SJCRH30 (cell line): Measurements from ENCODE around the gene ZGRF1. TPM values are rescaled to one million over a fixed set of nuclear protein-coding genes. Genes with fewer than 3 reads are reported as not detected.
"Not testable (repeated sequence)": the region's sequence is repeated elsewhere in the genome, so short reads cannot be mapped to it uniquely, and the experiment has no call there.

Experiments
- DNase-seq, 2 experiments: peaks; one replicate each; pipeline ENCODE4 v3.0.0-alpha.2; 2015 to 2020
- H3K27ac ChIP-seq: fragments of 250-450 bp; sonication (Bioruptor Pico); 2 replicates; pipeline ENCODE4 v1.5.1; 2020; ENCODE audit warnings: mild to moderate bottlenecking, moderate library complexity
- H3K27me3 ChIP-seq: fragments of 250-450 bp; sonication (Bioruptor Pico); 2 replicates; pipeline ENCODE4 v1.5.1; 2020; ENCODE audit warnings: mild to moderate bottlenecking, moderate library complexity
- H3K36me3 ChIP-seq: fragments of 250-450 bp; sonication (Bioruptor Pico); 2 replicates; pipeline ENCODE4 v1.5.1; 2020; ENCODE audit warnings: mild to moderate bottlenecking, moderate library complexity
- H3K4me1 ChIP-seq: fragments of 250-450 bp; sonication (Bioruptor Pico); 2 replicates; pipeline ENCODE4 v1.5.1; 2020; ENCODE audit warnings: mild to moderate bottlenecking, moderate library complexity
- H3K4me3 ChIP-seq: fragments of 250-450 bp; sonication (Bioruptor Pico); 2 replicates; pipeline ENCODE4 v1.5.1; 2020; ENCODE audit warnings: mild to moderate bottlenecking, moderate library complexity
- H3K9me3 ChIP-seq: fragments of 250-450 bp; sonication (Bioruptor Pico); replicated peaks from 2 replicates; pipeline ENCODE4 v1.5.1; 2020; ENCODE audit warnings: mild to moderate bottlenecking, moderate library complexity
- total RNA-seq: library from RNA; depleted of rRNA; stranded (reverse); fragments of >200 nt; shearing (Covaris generic); gene quantifications from 2 replicates; pipeline ENCODE4 v1.2.3, GENCODE V29; 2014; rRNA removed

Gene ZGRF1
- total RNA-seq, 1 experiment from 2014 or later, result 42.0 TPM

- no peaks in the 10 kb centered on the region for H3K36me3 ChIP-seq
- no peak overlapping the region for H3K27ac ChIP-seq
- H3K9me3 ChIP-seq, result no peaks in the 10 kb centered on the region; the same call in 1 of the 2 replicates
- H3K27me3 ChIP-seq, result peaks cover 3% of the 10 kb centered on the region; the same call in 1 of the 2 replicates
- no peaks in the 10 kb centered on the region; the same call in none of the 2 replicates for H3K4me1 ChIP-seq
- no peak for DNase-seq
- no peak overlapping the region for H3K4me3 ChIP-seq
These were observed 131.9 kb downstream of the ZGRF1 start for GRCh38 chr4:112504807-112505206.

- no peaks in the 10 kb centered on the region; the same call in 1 of the 2 replicates for H3K9me3 ChIP-seq
- H3K27me3 ChIP-seq, result peaks cover 3% of the 10 kb centered on the region; the same call in 1 of the 2 replicates
- no peak for DNase-seq
- H3K27ac ChIP-seq, result no peak overlapping the region
- H3K4me3 ChIP-seq, result no peak overlapping the region
- peaks cover 1% of the 10 kb centered on the region for H3K4me1 ChIP-seq
- no peaks in the 10 kb centered on the region for H3K36me3 ChIP-seq
These were observed 133.8 kb downstream of the ZGRF1 start for GRCh38 chr4:112502871-112503270.

GRCh38 chr4:112492321-112492720 is 144.4 kb downstream of the ZGRF1 start:
- H3K27me3 ChIP-seq, result no peaks in the 10 kb centered on the region
- H3K36me3 ChIP-seq, result no peaks in the 10 kb centered on the region
- no peak for DNase-seq

GRCh38 chr4:112490808-112491207 is 145.9 kb downstream of the ZGRF1 start:
- not testable (repeated sequence) for DNase-seq, H3K36me3 ChIP-seq, H3K9me3 ChIP-seq, H3K27me3 ChIP-seq, H3K27ac ChIP-seq, H3K4me1 ChIP-seq, H3K4me3 ChIP-seq

More at GRCh38 chr4:112492321-112492720, 144.4 kb downstream of the ZGRF1 start:
- Histone ChIP-seq H3K27ac (no peak overlapping the region), H3K4me3 (no peak overlapping the region), H3K9me3 (peaks cover 4% of the 10 kb centered on the region; the same call in 1 of the 2 replicates), H3K4me1 (peaks cover 1% of the 10 kb centered on the region; the same call in 1 of the 2 replicates)

Other genes starting within 250 kb of the ZGRF1 start
- 0.41 and 0.55 TPM in 2 replicates for gene NEUROG2, start 120.7 kb downstream of the ZGRF1 start, total RNA-seq
- 59.7 and 62.2 TPM in 2 replicates for gene LARP7, start 234 bp upstream of the ZGRF1 start, total RNA-seq